ENCODE measurements around the gene CLPSL1. TPM values are rescaled to one million over a fixed set of nuclear protein-coding genes. Genes with fewer than 3 reads are reported as not detected.
"Not testable (repeated sequence)": the region's sequence is repeated elsewhere in the genome, so short reads cannot be mapped to it uniquely, and the experiment has no call there.

CLPSL1 gene
- not detected for total RNA-seq

GRCh38 chr6:35780719-35781118, at the start of gene CLPSL1:
Gene CLPSL1, plus strand, starts transcription at chr6:35781019. Its CDS starts 92 bp downstream, at chr6:35781111.
- Mint-ChIP-seq H3K27ac (no peak within 1 kb of the TSS), H3K36me3 (ENCODE audit: insufficient read depth in 2 of 2) (no peaks in the 10 kb centered on the region), H3K9me3 (no peaks in the 10 kb centered on the region), H3K4me3 (no peak within 1 kb of the TSS), H3K4me1 (ENCODE audit: low read depth) (no peaks in the 10 kb centered on the region), H3K27me3 (ENCODE audit: low read depth) (peaks cover 40% of the 10 kb centered on the region)
- ATAC-seq (replicated peaks in 1 of 2), result no peak
- DNase-seq, result no peak

- Mint-ChIP-seq H3K9me3 (no peaks in the 10 kb centered on the region), H3K27me3 (ENCODE audit: low read depth) (no peaks in the 10 kb centered on the region), H3K36me3 (ENCODE audit: insufficient read depth in 2 of 2) (no peaks in the 10 kb centered on the region), H3K27ac (peak overlapping the region; percentile 61), H3K4me1 (ENCODE audit: low read depth) (peaks cover 87% of the 10 kb centered on the region), H3K4me3 (peak overlapping the region; percentile 82 to 90)
- ATAC-seq (replicated peaks in 1 of 2) (peak; percentile 55 to 58), DNase-seq (peak; percentile 97 to 98)
These were observed 49.4 kb upstream of the CLPSL1 start for GRCh38 chr6:35731414-35731735.

GRCh38 chr6:35731736-35732532, 48.9 kb upstream of the CLPSL1 start:
- Mint-ChIP-seq H3K9me3 (no peaks in the 10 kb centered on the region), H3K27me3 (ENCODE audit: low read depth) (no peaks in the 10 kb centered on the region), H3K4me1 (ENCODE audit: low read depth) (peaks cover 86% of the 10 kb centered on the region), H3K4me3 (peak overlapping the region; percentile 82 to 90), H3K36me3 (ENCODE audit: insufficient read depth in 2 of 2) (no peaks in the 10 kb centered on the region), H3K27ac (peak overlapping the region; percentile 81)
- ATAC-seq (replicated peaks in 1 of 2) (peak; percentile 61), DNase-seq (peak; percentile 96 to 97)

- H3K27ac Mint-ChIP-seq, result no peak overlapping the region
These were observed 47.2 kb upstream of the CLPSL1 start for GRCh38 chr6:35733633-35734032.

GRCh38 chr6:35734319-35734718, 46.5 kb upstream of the CLPSL1 start:
- not testable (repeated sequence) for H3K27me3 Mint-ChIP-seq (ENCODE audit: low read depth); H3K27ac Mint-ChIP-seq; DNase-seq; H3K4me3 Mint-ChIP-seq; H3K9me3 Mint-ChIP-seq; H3K36me3 Mint-ChIP-seq (ENCODE audit: insufficient read depth in 2 of 2); ATAC-seq (replicated peaks in 1 of 2)
- H3K4me1 Mint-ChIP-seq (ENCODE audit: low read depth), result peaks cover 74% of the 10 kb centered on the region

More at GRCh38 chr6:35733633-35734032, 47.2 kb upstream of the CLPSL1 start:
- peaks cover 81% of the 10 kb centered on the region for H3K4me1 Mint-ChIP-seq (ENCODE audit: low read depth)
- DNase-seq (no peak), ATAC-seq (replicated peaks in 1 of 2) (no peak)
- H3K4me3 Mint-ChIP-seq, result no peak overlapping the region
- H3K27me3 Mint-ChIP-seq (ENCODE audit: low read depth), result no peaks in the 10 kb centered on the region
- no peaks in the 10 kb centered on the region for H3K9me3 Mint-ChIP-seq
- H3K36me3 Mint-ChIP-seq (ENCODE audit: insufficient read depth in 2 of 2), result no peaks in the 10 kb centered on the region

GRCh38 chr6:35735452-35735851, 45.4 kb upstream of the CLPSL1 start:
- ATAC-seq (replicated peaks in 1 of 2) (no peak), DNase-seq (no peak)
- H3K4me1 Mint-ChIP-seq (ENCODE audit: low read depth), result peaks cover 63% of the 10 kb centered on the region
- H3K9me3 Mint-ChIP-seq, result no peaks in the 10 kb centered on the region
- no peak overlapping the region for H3K27ac Mint-ChIP-seq
- no peaks in the 10 kb centered on the region for H3K27me3 Mint-ChIP-seq (ENCODE audit: low read depth)
- H3K36me3 Mint-ChIP-seq (ENCODE audit: insufficient read depth in 2 of 2), result no peaks in the 10 kb centered on the region
- H3K4me3 Mint-ChIP-seq, result no peak overlapping the region

GRCh38 chr6:35736253-35736894, 44.4 kb upstream of the CLPSL1 start:
- Mint-ChIP-seq H3K4me3 (peak overlapping the region in 1 of 2 donors; percentile 9), H3K9me3 (no peaks in the 10 kb centered on the region), H3K27ac (no peak overlapping the region), H3K36me3 (ENCODE audit: insufficient read depth in 2 of 2) (no peaks in the 10 kb centered on the region), H3K27me3 (ENCODE audit: low read depth) (no peaks in the 10 kb centered on the region), H3K4me1 (ENCODE audit: low read depth) (peaks cover 57% of the 10 kb centered on the region)
- ATAC-seq (replicated peaks in 1 of 2) (peak; percentile 31 to 38), DNase-seq (peak; percentile 88 to 90)

- Mint-ChIP-seq H3K4me1 (ENCODE audit: low read depth) (peaks cover 57% of the 10 kb centered on the region), H3K4me3 (peak within 1 kb of the TSS; percentile 0 to 9)
- no peak for ATAC-seq (replicated peaks in 1 of 2)
These were observed 43.8 kb upstream of the CLPSL1 start, which contains the start of gene ARMC12 for GRCh38 chr6:35736982-35737412. Gene ARMC12, plus strand, starts transcription at chr6:35737032. Its CDS starts 77 bp downstream, at chr6:35737109.

GRCh38 chr6:35737413-35738211, 43.2 kb upstream of the CLPSL1 start:
- H3K9me3 Mint-ChIP-seq, result no peaks in the 10 kb centered on the region
- no peak for DNase-seq
- H3K4me3 Mint-ChIP-seq, result peak overlapping the region in 1 of 2 donors; percentile 0

More at GRCh38 chr6:35736982-35737412, 43.8 kb upstream of the CLPSL1 start, which contains the start of gene ARMC12:
- Mint-ChIP-seq H3K27ac (peak within 1 kb of the TSS; percentile 3), H3K27me3 (ENCODE audit: low read depth) (no peaks in the 10 kb centered on the region), H3K9me3 (no peaks in the 10 kb centered on the region), H3K36me3 (ENCODE audit: insufficient read depth in 2 of 2) (no peaks in the 10 kb centered on the region)
- DNase-seq, result no peak

GRCh38 chr6:35739645-35740524, 40.9 kb upstream of the CLPSL1 start:
- no peak overlapping the region for H3K4me3 Mint-ChIP-seq
- peaks cover 29% of the 10 kb centered on the region for H3K4me1 Mint-ChIP-seq (ENCODE audit: low read depth)
- no peaks in the 10 kb centered on the region for H3K36me3 Mint-ChIP-seq (ENCODE audit: insufficient read depth in 2 of 2)
- ATAC-seq (replicated peaks in 1 of 2), result no peak
- H3K27me3 Mint-ChIP-seq (ENCODE audit: low read depth), result no peaks in the 10 kb centered on the region
- no peak for DNase-seq
- H3K9me3 Mint-ChIP-seq, result no peaks in the 10 kb centered on the region
- no peak overlapping the region for H3K27ac Mint-ChIP-seq

More at GRCh38 chr6:35737413-35738211, 43.2 kb upstream of the CLPSL1 start:
- Mint-ChIP-seq H3K4me1 (ENCODE audit: low read depth) (peaks cover 52% of the 10 kb centered on the region), H3K27me3 (ENCODE audit: low read depth) (no peaks in the 10 kb centered on the region), H3K36me3 (ENCODE audit: insufficient read depth in 2 of 2) (no peaks in the 10 kb centered on the region), H3K27ac (peak overlapping the region; percentile 3)
- ATAC-seq (replicated peaks in 1 of 2), result peak; percentile 63 to 65

- Mint-ChIP-seq H3K27ac (no peak overlapping the region), H3K27me3 (ENCODE audit: low read depth) (no peaks in the 10 kb centered on the region), H3K9me3 (peaks cover 0 to 3% of the 10 kb centered on the region in 2 donors), H3K36me3 (ENCODE audit: insufficient read depth in 2 of 2) (peaks cover 0 to 3% of the 10 kb centered on the region in 2 donors), H3K4me1 (ENCODE audit: low read depth) (peaks cover under 1% of the 10 kb centered on the region), H3K4me3 (no peak overlapping the region)
- DNase-seq (no peak), ATAC-seq (replicated peaks in 1 of 2) (no peak)
These were observed 38.0 kb upstream of the CLPSL1 start for GRCh38 chr6:35742842-35743241.

- Mint-ChIP-seq H3K27ac (no peak overlapping the region), H3K9me3 (peaks cover 2 to 3% of the 10 kb centered on the region in 2 donors), H3K4me3 (no peak overlapping the region), H3K4me1 (ENCODE audit: low read depth) (peaks cover 5% of the 10 kb centered on the region), H3K36me3 (ENCODE audit: insufficient read depth in 2 of 2) (peaks cover 3 to 8% of the 10 kb centered on the region in 2 donors), H3K27me3 (ENCODE audit: low read depth) (no peaks in the 10 kb centered on the region)
- ATAC-seq (replicated peaks in 1 of 2) (no peak), DNase-seq (no peak)
These were observed 35.3 kb upstream of the CLPSL1 start for GRCh38 chr6:35745509-35745908.
